H9 (cell line): ENCODE measurements around the gene SELPLG. TPM values are rescaled to one million over a fixed set of nuclear protein-coding genes. Genes with fewer than 3 reads are reported as not detected.

Source experiments
- DNase-seq: peaks from one replicate; pipeline ENCODE4 v3.0.0-alpha.2; 2017
- H2AFZ ChIP-seq: one replicate; pipeline ENCODE4 v1.6.1; 2013; ENCODE audit warnings: mild to moderate bottlenecking, low read length, control low read depth, moderate library complexity
- H2AK5ac ChIP-seq: 2 replicates; pipeline ENCODE4 v1.6.1; 2013; ENCODE audit warnings: low read length, control low read depth, mixed read lengths; ENCODE audit not compliant: insufficient read length
- H2BK120ac ChIP-seq: one replicate; pipeline ENCODE4 v1.6.1; 2013; ENCODE audit warnings: low read depth, mild to moderate bottlenecking, low read length, control low read depth, inconsistent platforms; ENCODE audit not compliant: poor library complexity, severe bottlenecking
- H2BK12ac ChIP-seq: 2 replicates; pipeline ENCODE4 v1.6.1; 2013; ENCODE audit warnings: low read length, control low read depth, mixed read lengths, low read depth; ENCODE audit not compliant: insufficient read length
- H2BK15ac ChIP-seq: 2 replicates; pipeline ENCODE4 v1.6.1; 2013; ENCODE audit warnings: low read depth, low read length, control low read depth
- H2BK20ac ChIP-seq: one replicate; pipeline ENCODE4 v1.6.1; 2013; ENCODE audit warnings: low read depth, mild to moderate bottlenecking, low read length, control low read depth, inconsistent platforms; ENCODE audit not compliant: poor library complexity, severe bottlenecking
- H2BK5ac ChIP-seq: 2 replicates; pipeline ENCODE4 v1.6.1; 2013; ENCODE audit warnings: low read length, control low read depth, mixed read lengths; ENCODE audit not compliant: insufficient read length
- H3K14ac ChIP-seq: 2 replicates; pipeline ENCODE4 v1.6.1; 2013; ENCODE audit warnings: low read length, control low read depth; ENCODE audit not compliant: insufficient read depth
- H3K18ac ChIP-seq: 2 replicates; pipeline ENCODE4 v1.6.1; 2013; ENCODE audit warnings: low read depth, mild to moderate bottlenecking, mixed read lengths, low read length, control low read depth; ENCODE audit not compliant: insufficient read length
- H3K23ac ChIP-seq: 2 replicates; pipeline ENCODE4 v1.6.1; 2013; ENCODE audit warnings: low read length, control low read depth, mixed read lengths, low read depth; ENCODE audit not compliant: insufficient read length
- H3K23me2 ChIP-seq: 2 replicates; pipeline ENCODE4 v1.6.1; 2013; ENCODE audit warnings: low read depth, mild to moderate bottlenecking, mixed read lengths, low read length, control low read depth; ENCODE audit not compliant: insufficient read length, poor library complexity, severe bottlenecking
- H3K27ac ChIP-seq: 2 replicates; pipeline ENCODE4 v1.5.1; 2013; ENCODE audit warnings: low read length, control low read depth, mixed read lengths, low read depth; ENCODE audit not compliant: insufficient read length
- H3K27me3 ChIP-seq: 2 replicates; pipeline ENCODE4 v1.6.1; 2013; ENCODE audit warnings: low read length, control low read depth, inconsistent platforms; ENCODE audit not compliant: insufficient read depth
- H3K4ac ChIP-seq: 2 replicates; pipeline ENCODE4 v1.6.1; 2013; ENCODE audit warnings: low read depth, mild to moderate bottlenecking, control low read depth, inconsistent platforms, low read length, moderate library complexity
- H3K4me1 ChIP-seq: 2 replicates; pipeline ENCODE4 v1.6.1; 2013; ENCODE audit warnings: low read length, control low read depth, inconsistent platforms; ENCODE audit not compliant: insufficient read depth
- H3K4me2 ChIP-seq: 2 replicates; pipeline ENCODE4 v1.6.1; 2013; ENCODE audit warnings: low read length, control low read depth, mixed read lengths; ENCODE audit not compliant: insufficient read length, insufficient read depth
- H3K56ac ChIP-seq: 2 replicates; pipeline ENCODE4 v1.6.1; 2013; ENCODE audit warnings: low read depth, mild to moderate bottlenecking, mixed read lengths, low read length, control low read depth; ENCODE audit not compliant: insufficient read length
- H3K79me1 ChIP-seq: 2 replicates; pipeline ENCODE4 v1.6.1; 2013; ENCODE audit warnings: low read depth, mild to moderate bottlenecking, moderate library complexity, low read length, control low read depth, inconsistent platforms; ENCODE audit not compliant: insufficient read depth, poor library complexity, severe bottlenecking
- H3K79me2 ChIP-seq: 2 replicates; pipeline ENCODE4 v1.6.1; 2013; ENCODE audit warnings: low read length, control low read depth, inconsistent platforms; ENCODE audit not compliant: insufficient read depth
- H3K9ac ChIP-seq: 2 replicates; pipeline ENCODE4 v1.6.1; 2013; ENCODE audit warnings: low read length, control low read depth, mixed read lengths; ENCODE audit not compliant: insufficient read length; ENCODE audit errors: extremely low read depth
- H3K9me3 ChIP-seq: one replicate; pipeline ENCODE4 v1.6.1; 2013; ENCODE audit warnings: low read depth, low read length, inconsistent platforms; ENCODE audit not compliant: control insufficient read depth
- H3T11ph ChIP-seq: one replicate; pipeline ENCODE4 v1.6.1; 2013; ENCODE audit warnings: mild to moderate bottlenecking, low read length, control low read depth, inconsistent platforms
- H4K20me1 ChIP-seq: one replicate; pipeline ENCODE4 v1.6.1; 2013; ENCODE audit not compliant: control insufficient read depth, insufficient read length, insufficient read depth
- H4K5ac ChIP-seq: 2 replicates; pipeline ENCODE4 v1.6.1; 2013; ENCODE audit warnings: low read depth, mild to moderate bottlenecking, mixed read lengths, low read length, control low read depth; ENCODE audit not compliant: insufficient read length
- H4K8ac ChIP-seq: replicated peaks from 2 replicates; pipeline ENCODE4 v1.6.1; 2013; ENCODE audit warnings: low read length, control low read depth, mixed read lengths, low read depth; ENCODE audit not compliant: insufficient read length
- H4K91ac ChIP-seq: 2 replicates; pipeline ENCODE4 v1.6.1; 2013; ENCODE audit warnings: low read depth, mild to moderate bottlenecking, moderate library complexity, mixed read lengths, low read length, control low read depth; ENCODE audit not compliant: insufficient read length
- H3K27ac Mint-ChIP-seq, 3 experiments: 2 replicates in 2 of 3; 3 replicates in 1 of 3; pipeline ENCODE4 v1.8.0; 2020 to 2021; ENCODE audit warnings: mixed read lengths in 3 of 3, mild to moderate bottlenecking in 1 of 3, moderate library complexity in 1 of 3
- H3K27me3 Mint-ChIP-seq: 2 replicates; pipeline ENCODE4 v1.8.0; 2021; ENCODE audit warnings: low read depth, mild to moderate bottlenecking, moderate library complexity, mixed read lengths
- H3K36me3 Mint-ChIP-seq, 3 experiments: 2 replicates in 2 of 3; 3 replicates in 1 of 3; pipeline ENCODE4 v1.8.0; 2020 to 2021; ENCODE audit warnings: low read depth in 3 of 3, mixed read lengths in 3 of 3; ENCODE audit not compliant: insufficient read depth in 1 of 3
- H3K4me1 Mint-ChIP-seq, 2 experiments: 2 replicates each; pipeline ENCODE4 v1.8.0; 2020; ENCODE audit warnings: mixed read lengths in 2 of 2
- H3K4me3 Mint-ChIP-seq, 2 experiments: 2 replicates in 1 of 2; 3 replicates in 1 of 2; pipeline ENCODE4 v1.8.0; 2020 to 2021; ENCODE audit warnings: mild to moderate bottlenecking in 2 of 2, mixed read lengths in 2 of 2, moderate library complexity in 1 of 2
- H3K9me3 Mint-ChIP-seq, 2 experiments: 2 replicates in 1 of 2; 3 replicates in 1 of 2; pipeline ENCODE4 v1.8.0; 2020; ENCODE audit warnings: mild to moderate bottlenecking in 2 of 2, mixed read lengths in 2 of 2, moderate library complexity in 1 of 2
- WGBS: extraction: QIAGEN DNeasy Blood & Tissue Kit; methylation state at CpG from one replicate; pipeline ENCODE4 v1.1.7; 2013; ENCODE audit warnings: missing lambda C conversion rate, low lambda C conversion rate, mixed read lengths; ENCODE audit not compliant: insufficient read length; ENCODE audit errors: extremely low coverage; 5-methylcytosine and 5-hydroxymethylcytosine counted together
- total RNA-seq: library from RNA; stranded (reverse); gene quantifications from 2 replicates; pipeline ENCODE4 v1.2.1, GENCODE V29; 2021
- TF ChIP-seq, protein P1 (sequence below): fragments of 200-600 bp; sonication (generic); conservative IDR thresholded peaks from 3 replicates; pipeline ENCODE4 v1.8.0; 2021; ENCODE audit warnings: antibody characterized with exemption, mild to moderate bottlenecking

Gene SELPLG
- total RNA-seq, 1 experiment from 2014 or later: 0.15 TPM

DNA sequence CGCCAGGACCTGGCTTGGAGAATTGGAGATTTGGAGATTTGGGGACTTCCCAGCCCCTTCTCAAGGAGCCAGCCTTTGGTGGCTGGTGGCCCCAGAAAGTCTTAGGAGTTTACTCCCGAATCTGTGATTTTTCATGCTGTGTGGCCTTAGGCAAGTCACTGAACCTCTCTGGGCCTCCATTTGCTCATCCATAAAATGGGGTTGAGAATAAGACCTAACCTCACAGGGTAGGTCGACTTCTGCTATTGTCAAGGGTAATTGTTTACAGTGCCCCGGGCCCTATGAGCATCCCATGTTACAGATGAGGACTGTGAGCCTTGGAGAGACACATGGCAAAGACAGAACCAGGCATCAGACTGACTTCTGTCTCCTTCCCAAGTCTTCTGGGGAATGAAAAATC is 19.7 kb downstream of the SELPLG start:
- H3K9ac ChIP-seq: no peak overlapping the region
- H2BK12ac ChIP-seq: no peak overlapping the region
- DNase-seq: no peak
- H3K79me2 ChIP-seq: no peaks in the 10 kb centered on the region
- WGBS: no CpG with 5 or more reads among the region's 4 CpGs
- no peaks in the 10 kb centered on the region for H3K9me3 ChIP-seq
- H3K4ac ChIP-seq: no peak overlapping the region
- H3K79me1 ChIP-seq: no peaks in the 10 kb centered on the region
- no peak overlapping the region; a peak in 1 of 7 replicates for H3K27ac Mint-ChIP-seq
- H3T11ph ChIP-seq: no peak overlapping the region
- no peak overlapping the region for H4K5ac ChIP-seq
- no peak overlapping the region for H2AFZ ChIP-seq
- no peak overlapping the region for H4K8ac ChIP-seq
- H4K91ac ChIP-seq: no peak overlapping the region
- H3K27me3 ChIP-seq: no peaks in the 10 kb centered on the region
- H3K14ac ChIP-seq: no peak overlapping the region
- no peak overlapping the region for H3K56ac ChIP-seq
- H3K4me3 Mint-ChIP-seq: no peak overlapping the region
- H3K4me1 Mint-ChIP-seq: peaks cover 22 to 28% of the 10 kb centered on the region in 2 experiments
- no peak overlapping the region for H2BK15ac ChIP-seq
- no peaks in the 10 kb centered on the region for H3K4me1 ChIP-seq
- H3K4me2 ChIP-seq: no peak overlapping the region
- no peak overlapping the region for H3K18ac ChIP-seq
- H4K20me1 ChIP-seq: peaks cover 4% of the 10 kb centered on the region
- H3K23ac ChIP-seq: no peak overlapping the region
- H2AK5ac ChIP-seq: no peak overlapping the region
- no peak overlapping the region for H2BK5ac ChIP-seq
- H3K23me2 ChIP-seq: no peaks in the 10 kb centered on the region
- no peak overlapping the region for H2BK120ac ChIP-seq
- no peaks in the 10 kb centered on the region for H3K36me3 Mint-ChIP-seq
- peaks cover 4 to 5% of the 10 kb centered on the region in 2 experiments; a peak in 1 of 5 replicates for H3K9me3 Mint-ChIP-seq
- peaks cover 1% of the 10 kb centered on the region; the same call in 1 of the 2 replicates for H3K27me3 Mint-ChIP-seq
- TF ChIP-seq, protein P1, sequence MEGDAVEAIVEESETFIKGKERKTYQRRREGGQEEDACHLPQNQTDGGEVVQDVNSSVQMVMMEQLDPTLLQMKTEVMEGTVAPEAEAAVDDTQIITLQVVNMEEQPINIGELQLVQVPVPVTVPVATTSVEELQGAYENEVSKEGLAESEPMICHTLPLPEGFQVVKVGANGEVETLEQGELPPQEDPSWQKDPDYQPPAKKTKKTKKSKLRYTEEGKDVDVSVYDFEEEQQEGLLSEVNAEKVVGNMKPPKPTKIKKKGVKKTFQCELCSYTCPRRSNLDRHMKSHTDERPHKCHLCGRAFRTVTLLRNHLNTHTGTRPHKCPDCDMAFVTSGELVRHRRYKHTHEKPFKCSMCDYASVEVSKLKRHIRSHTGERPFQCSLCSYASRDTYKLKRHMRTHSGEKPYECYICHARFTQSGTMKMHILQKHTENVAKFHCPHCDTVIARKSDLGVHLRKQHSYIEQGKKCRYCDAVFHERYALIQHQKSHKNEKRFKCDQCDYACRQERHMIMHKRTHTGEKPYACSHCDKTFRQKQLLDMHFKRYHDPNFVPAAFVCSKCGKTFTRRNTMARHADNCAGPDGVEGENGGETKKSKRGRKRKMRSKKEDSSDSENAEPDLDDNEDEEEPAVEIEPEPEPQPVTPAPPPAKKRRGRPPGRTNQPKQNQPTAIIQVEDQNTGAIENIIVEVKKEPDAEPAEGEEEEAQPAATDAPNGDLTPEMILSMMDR: no peak
- no peak overlapping the region for H2BK20ac ChIP-seq
- no peak overlapping the region for H3K27ac ChIP-seq
